ENCODE measurements around the gene PSG2. TPM values are rescaled to one million over a fixed set of nuclear protein-coding genes. Genes with fewer than 3 reads are reported as not detected.
A peak's percentile ranks its signal among the peaks of the same experiment; 100 is the strongest.
"Not testable (repeated sequence)": the region's sequence is repeated elsewhere in the genome, so short reads cannot be mapped to it uniquely, and the experiment has no call there.

PSG2 gene
- not detected in 2 replicates for total RNA-seq (2014; rRNA removed; shearing (Covaris generic); ENCODE audit: low replicate concordance)

DNA sequence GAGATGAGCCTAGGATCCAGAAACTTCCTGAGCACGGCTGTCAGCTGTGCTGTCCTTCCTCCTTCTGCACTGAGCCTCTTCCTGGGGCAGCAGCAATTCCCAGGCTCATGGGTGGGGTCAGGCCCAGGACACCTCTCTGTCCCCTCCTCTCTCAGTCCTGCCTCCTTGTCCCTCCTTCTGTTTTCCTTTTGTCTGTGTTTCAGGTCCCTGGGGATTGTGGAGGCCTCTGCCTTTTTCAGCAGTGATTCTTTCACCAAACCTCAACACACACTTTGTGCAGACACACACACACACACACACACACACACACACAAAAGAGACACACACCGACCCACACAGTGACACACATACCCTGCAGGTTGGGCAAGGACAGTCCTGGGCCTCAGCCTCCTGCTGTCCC lies at the start of gene PSG2:
PSG2 (minus strand) TSS at position 101 of the 400 bp plus-strand sequence. CDS start 132 bp downstream, outside the sequence.
- not testable (repeated sequence) for H4K20me1 ChIP-seq (ENCODE audit: insufficient read depth, low read depth, low read length); H3K79me2 ChIP-seq (ENCODE audit: low read length); H3K4me3 ChIP-seq (ENCODE audit: low read length); DNase-seq; H3K9me3 ChIP-seq (ENCODE audit: low read length); H3K36me3 ChIP-seq (ENCODE audit: insufficient read depth, low read length); H2AFZ ChIP-seq (ENCODE audit: low read length); H3K4me1 ChIP-seq (ENCODE audit: low read length); H3K27ac ChIP-seq (ENCODE audit: low read length); H3K9ac ChIP-seq (ENCODE audit: low read length); H3K9me2 ChIP-seq (replicated peaks; ENCODE audit: insufficient read depth, low read length); H3K27me3 ChIP-seq (ENCODE audit: low read length); H3K4me2 ChIP-seq (ENCODE audit: low read depth, low read length, poor library complexity, severe bottlenecking)

DNA sequence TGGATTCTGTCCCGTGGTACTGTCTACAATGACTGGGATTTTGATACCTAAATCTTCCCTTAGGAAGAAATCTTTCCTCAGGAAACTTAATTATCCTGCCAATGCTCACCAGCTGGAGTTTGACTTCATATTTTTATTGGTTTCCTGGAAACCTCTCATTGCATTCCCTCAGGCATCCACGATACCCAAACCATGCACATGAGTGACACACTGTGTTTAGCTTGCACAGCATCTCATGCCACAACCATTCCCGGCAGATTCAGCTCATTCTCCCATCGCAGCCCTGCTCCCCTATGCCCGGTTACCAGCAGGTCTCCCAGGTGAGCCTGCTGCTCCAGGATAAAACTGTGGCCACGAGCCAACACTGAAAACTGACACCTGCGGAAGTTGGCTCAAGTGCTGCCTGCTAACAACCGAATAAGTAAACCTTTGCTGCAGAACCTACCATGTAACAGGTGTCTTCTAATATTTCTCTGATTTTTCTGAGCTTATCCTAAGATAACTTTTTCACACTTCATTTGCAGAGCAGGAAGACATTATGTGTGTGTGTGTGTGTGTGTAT lies 48.9 kb upstream of the PSG2 start:
- H3K9me2 ChIP-seq (replicated peaks; ENCODE audit: insufficient read depth, low read length); H2AFZ ChIP-seq (ENCODE audit: low read length); H3K27me3 ChIP-seq (ENCODE audit: low read length); H4K20me1 ChIP-seq (ENCODE audit: insufficient read depth, low read depth, low read length); H3K4me3 ChIP-seq (ENCODE audit: low read length); DNase-seq; H3K4me2 ChIP-seq (ENCODE audit: low read depth, low read length, poor library complexity, severe bottlenecking); H3K9me3 ChIP-seq (ENCODE audit: low read length); H3K4me1 ChIP-seq (ENCODE audit: low read length); H3K9ac ChIP-seq (ENCODE audit: low read length); H3K36me3 ChIP-seq (ENCODE audit: insufficient read depth, low read length); H3K27ac ChIP-seq (ENCODE audit: low read length); H3K79me2 ChIP-seq (ENCODE audit: low read length): not testable (repeated sequence)

DNA sequence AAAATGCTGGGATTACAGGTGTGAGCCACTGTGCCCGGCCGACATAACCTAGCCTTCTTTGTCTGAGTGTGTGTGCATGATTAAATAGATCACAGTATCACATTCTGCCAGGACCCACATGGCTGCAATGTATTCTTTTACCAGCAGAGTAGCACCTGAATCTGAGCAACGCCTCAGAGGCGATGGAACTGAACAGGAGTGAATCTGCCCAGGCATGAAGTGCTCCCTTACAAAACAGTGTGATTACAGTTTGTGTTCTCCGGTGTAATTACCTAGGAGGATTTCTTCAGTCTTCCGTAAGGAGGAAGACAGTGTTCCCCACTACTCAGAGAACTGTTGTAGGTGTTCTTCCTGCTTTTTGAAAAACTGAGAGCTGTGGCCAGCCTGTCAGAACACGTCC lies 46.7 kb upstream of the PSG2 start:
- not testable (repeated sequence) for H2AFZ ChIP-seq (ENCODE audit: low read length); H3K9me3 ChIP-seq (ENCODE audit: low read length); H3K4me2 ChIP-seq (ENCODE audit: low read depth, low read length, poor library complexity, severe bottlenecking); H3K36me3 ChIP-seq (ENCODE audit: insufficient read depth, low read length); H3K27me3 ChIP-seq (ENCODE audit: low read length); H3K4me1 ChIP-seq (ENCODE audit: low read length); H3K27ac ChIP-seq (ENCODE audit: low read length); H4K20me1 ChIP-seq (ENCODE audit: insufficient read depth, low read depth, low read length); H3K9me2 ChIP-seq (replicated peaks; ENCODE audit: insufficient read depth, low read length); H3K9ac ChIP-seq (ENCODE audit: low read length); H3K4me3 ChIP-seq (ENCODE audit: low read length); H3K79me2 ChIP-seq (ENCODE audit: low read length); DNase-seq

DNA sequence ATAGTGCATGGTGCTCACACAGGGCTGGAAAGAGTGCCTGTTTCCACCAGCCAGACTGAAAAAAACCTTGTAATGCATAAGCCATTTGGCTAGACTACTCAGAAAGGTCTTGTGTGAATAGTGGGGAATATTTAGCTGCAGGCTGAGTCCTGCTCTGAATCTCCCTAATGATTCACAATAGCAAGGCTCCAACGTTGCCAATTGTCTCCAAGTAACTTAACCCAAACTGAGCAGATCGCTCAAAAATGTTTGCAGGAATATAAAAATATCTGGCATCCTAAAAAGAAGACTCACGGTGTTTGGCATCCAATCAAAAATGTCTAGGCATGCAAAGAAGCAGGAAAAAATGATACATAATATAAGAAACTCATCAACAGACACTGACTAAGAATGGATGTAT lies 44.8 kb upstream of the PSG2 start:
- H3K9me2 ChIP-seq (replicated peaks; ENCODE audit: insufficient read depth, low read length); H3K9ac ChIP-seq (ENCODE audit: low read length); H3K4me2 ChIP-seq (ENCODE audit: low read depth, low read length, poor library complexity, severe bottlenecking); H3K27me3 ChIP-seq (ENCODE audit: low read length); H3K36me3 ChIP-seq (ENCODE audit: insufficient read depth, low read length); H3K27ac ChIP-seq (ENCODE audit: low read length); H3K4me3 ChIP-seq (ENCODE audit: low read length); H3K9me3 ChIP-seq (ENCODE audit: low read length); H3K4me1 ChIP-seq (ENCODE audit: low read length); H3K79me2 ChIP-seq (ENCODE audit: low read length); H2AFZ ChIP-seq (ENCODE audit: low read length); H4K20me1 ChIP-seq (ENCODE audit: insufficient read depth, low read depth, low read length); DNase-seq: not testable (repeated sequence)

DNA sequence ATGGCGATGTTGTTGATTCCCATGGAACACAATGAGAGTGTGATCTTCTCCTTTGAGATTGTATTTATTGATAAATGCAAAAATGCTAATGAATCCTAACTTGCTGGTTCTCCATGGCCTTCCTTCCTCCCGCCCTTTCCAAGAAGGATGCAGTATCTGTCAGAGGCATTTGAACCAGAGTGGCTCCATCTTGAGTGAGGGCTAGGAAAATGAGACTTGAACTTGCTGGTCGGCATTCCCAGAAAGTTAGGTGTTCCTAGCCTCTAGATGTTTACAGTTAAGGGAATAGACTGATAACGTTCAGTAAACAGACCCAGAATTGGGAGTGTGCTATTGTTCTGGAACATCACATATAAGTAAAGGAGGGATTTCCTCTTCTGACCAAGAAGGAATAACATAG lies 44.2 kb upstream of the PSG2 start:
- DNase-seq, result no peak
- Histone ChIP-seq H3K27me3 (ENCODE audit: low read length) (no peaks in the 10 kb centered on the region), H3K4me3 (ENCODE audit: low read length) (no peak overlapping the region), H3K9me3 (ENCODE audit: low read length) (no peaks in the 10 kb centered on the region), H3K9me2 (replicated peaks; ENCODE audit: insufficient read depth, low read length) (no peaks in the 10 kb centered on the region), H3K36me3 (ENCODE audit: insufficient read depth, low read length) (no peaks in the 10 kb centered on the region), H3K27ac (ENCODE audit: low read length) (no peak overlapping the region), H3K4me1 (ENCODE audit: low read length) (no peaks in the 10 kb centered on the region), H3K79me2 (ENCODE audit: low read length) (no peaks in the 10 kb centered on the region), H4K20me1 (ENCODE audit: insufficient read depth, low read depth, low read length) (no peaks in the 10 kb centered on the region), H3K4me2 (ENCODE audit: low read depth, low read length, poor library complexity, severe bottlenecking) (no peak overlapping the region), H2AFZ (ENCODE audit: low read length) (no peak overlapping the region), H3K9ac (ENCODE audit: low read length) (no peak overlapping the region)

DNA sequence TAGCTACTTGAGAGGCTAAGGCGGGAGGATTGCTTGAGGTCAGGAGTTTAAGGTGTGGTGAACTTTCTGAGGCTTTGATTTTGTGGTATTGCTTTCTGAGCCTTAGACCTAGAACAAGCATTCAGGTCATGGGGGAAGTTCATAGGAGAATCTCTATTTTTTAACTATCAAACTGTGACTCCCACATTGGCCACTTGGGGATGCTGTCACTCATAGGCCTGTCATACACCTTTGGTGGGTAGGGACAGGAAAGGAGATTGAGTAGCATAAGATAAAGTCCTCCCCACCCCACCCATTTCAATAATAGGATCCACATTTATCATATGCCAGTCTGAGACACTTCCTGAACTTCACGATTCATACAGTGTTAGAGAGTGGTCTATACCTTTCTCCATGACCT lies 41.9 kb upstream of the PSG2 start:
- Histone ChIP-seq H3K9me2 (replicated peaks; ENCODE audit: insufficient read depth, low read length) (no peaks in the 10 kb centered on the region), H3K4me1 (ENCODE audit: low read length) (no peaks in the 10 kb centered on the region), H3K79me2 (ENCODE audit: low read length) (no peaks in the 10 kb centered on the region), H4K20me1 (ENCODE audit: insufficient read depth, low read depth, low read length) (no peaks in the 10 kb centered on the region), H3K9me3 (ENCODE audit: low read length) (no peaks in the 10 kb centered on the region), H2AFZ (ENCODE audit: low read length) (no peak overlapping the region), H3K27me3 (ENCODE audit: low read length) (no peaks in the 10 kb centered on the region), H3K27ac (ENCODE audit: low read length) (no peak overlapping the region), H3K36me3 (ENCODE audit: insufficient read depth, low read length) (no peaks in the 10 kb centered on the region), H3K4me2 (ENCODE audit: low read depth, low read length, poor library complexity, severe bottlenecking) (no peak overlapping the region), H3K9ac (ENCODE audit: low read length) (no peak overlapping the region), H3K4me3 (ENCODE audit: low read length) (no peak overlapping the region)
- peak; percentile 44 for DNase-seq

DNA sequence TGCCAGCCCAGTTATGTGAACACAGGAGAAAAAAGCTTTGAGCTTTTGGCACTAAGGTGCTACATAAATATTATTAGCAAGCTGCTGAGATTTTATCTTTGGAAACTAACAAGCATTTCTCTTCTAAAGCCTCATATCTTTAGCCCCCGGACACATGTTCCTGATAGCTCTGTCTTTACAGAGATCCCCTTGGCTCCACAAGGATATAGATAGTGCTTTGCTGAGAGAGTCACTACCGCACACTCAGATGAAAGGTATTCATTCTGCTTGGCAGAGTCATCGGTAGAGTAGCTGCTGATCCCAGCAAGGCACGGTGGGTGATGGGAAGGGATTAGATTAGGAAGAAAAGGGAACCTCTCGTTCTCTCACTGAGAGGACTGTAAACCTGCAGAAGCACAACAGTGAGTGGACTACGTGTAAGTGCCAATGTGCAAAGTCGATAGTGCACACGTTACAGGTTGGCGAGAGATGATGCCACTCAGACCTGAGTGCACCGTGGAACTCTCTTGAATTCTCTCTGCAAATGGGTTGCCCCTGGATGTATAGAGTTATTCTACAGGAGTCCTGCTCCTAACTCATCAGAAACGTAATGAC lies 38.0 kb upstream of the PSG2 start:
- not testable (repeated sequence) for H3K9me2 ChIP-seq (replicated peaks; ENCODE audit: insufficient read depth, low read length); H3K79me2 ChIP-seq (ENCODE audit: low read length); H3K36me3 ChIP-seq (ENCODE audit: insufficient read depth, low read length); H3K4me3 ChIP-seq (ENCODE audit: low read length); H2AFZ ChIP-seq (ENCODE audit: low read length); DNase-seq; H4K20me1 ChIP-seq (ENCODE audit: insufficient read depth, low read depth, low read length); H3K4me2 ChIP-seq (ENCODE audit: low read depth, low read length, poor library complexity, severe bottlenecking); H3K9ac ChIP-seq (ENCODE audit: low read length); H3K9me3 ChIP-seq (ENCODE audit: low read length); H3K27me3 ChIP-seq (ENCODE audit: low read length); H3K4me1 ChIP-seq (ENCODE audit: low read length); H3K27ac ChIP-seq (ENCODE audit: low read length)

DNA sequence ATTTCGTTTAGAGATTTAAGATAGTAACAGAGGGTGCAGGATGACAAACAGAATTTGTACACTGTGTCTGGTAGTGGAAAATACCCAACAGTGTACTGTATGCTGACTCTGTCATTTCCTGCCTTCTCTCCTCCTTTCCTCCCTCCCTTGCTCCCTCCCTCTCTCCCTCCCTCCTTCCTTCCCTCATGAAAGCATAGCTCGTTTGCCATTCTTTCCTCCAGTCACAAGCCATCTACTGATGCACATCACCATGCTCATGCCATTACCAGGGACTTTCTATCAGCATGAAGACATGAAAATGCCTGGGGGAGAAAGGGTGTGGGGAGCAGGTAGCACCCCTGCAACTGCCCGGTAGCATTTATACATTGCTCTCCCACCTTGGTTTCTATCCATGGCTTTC lies 37.0 kb upstream of the PSG2 start:
- H3K27me3 ChIP-seq (ENCODE audit: low read length); H3K9me3 ChIP-seq (ENCODE audit: low read length); H2AFZ ChIP-seq (ENCODE audit: low read length); H3K79me2 ChIP-seq (ENCODE audit: low read length); H3K4me1 ChIP-seq (ENCODE audit: low read length); DNase-seq; H3K4me3 ChIP-seq (ENCODE audit: low read length); H3K36me3 ChIP-seq (ENCODE audit: insufficient read depth, low read length); H3K9me2 ChIP-seq (replicated peaks; ENCODE audit: insufficient read depth, low read length); H4K20me1 ChIP-seq (ENCODE audit: insufficient read depth, low read depth, low read length); H3K9ac ChIP-seq (ENCODE audit: low read length); H3K4me2 ChIP-seq (ENCODE audit: low read depth, low read length, poor library complexity, severe bottlenecking); H3K27ac ChIP-seq (ENCODE audit: low read length): not testable (repeated sequence)

DNA sequence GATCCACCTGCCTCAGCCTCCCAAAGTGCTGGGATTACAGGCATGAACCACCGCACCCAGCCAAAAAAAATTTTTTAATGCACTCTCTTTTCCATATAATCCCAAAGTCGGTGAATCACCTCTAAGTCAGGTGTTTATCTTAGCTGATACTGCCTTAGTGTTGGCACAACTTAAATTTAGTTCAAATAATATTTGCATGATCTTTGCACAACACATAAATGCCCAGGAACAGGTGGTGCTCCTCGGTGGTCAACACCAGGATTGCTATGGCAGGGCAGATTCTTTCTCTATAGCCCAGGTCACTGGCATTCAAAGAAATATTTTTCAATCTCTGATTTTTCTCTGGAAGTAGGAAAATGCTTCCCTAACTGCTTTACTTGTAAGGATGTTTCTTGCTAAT lies 33.9 kb upstream of the PSG2 start:
- not testable (repeated sequence) for H3K9me3 ChIP-seq (ENCODE audit: low read length); DNase-seq; H2AFZ ChIP-seq (ENCODE audit: low read length); H4K20me1 ChIP-seq (ENCODE audit: insufficient read depth, low read depth, low read length); H3K36me3 ChIP-seq (ENCODE audit: insufficient read depth, low read length); H3K4me2 ChIP-seq (ENCODE audit: low read depth, low read length, poor library complexity, severe bottlenecking); H3K9ac ChIP-seq (ENCODE audit: low read length); H3K9me2 ChIP-seq (replicated peaks; ENCODE audit: insufficient read depth, low read length); H3K4me3 ChIP-seq (ENCODE audit: low read length); H3K79me2 ChIP-seq (ENCODE audit: low read length); H3K27ac ChIP-seq (ENCODE audit: low read length); H3K27me3 ChIP-seq (ENCODE audit: low read length); H3K4me1 ChIP-seq (ENCODE audit: low read length)

Measured in Karpas-422 (cell line).